ENCODE results near the gene ZCRB1. TPM values are rescaled to one million over a fixed set of nuclear protein-coding genes. Genes with fewer than 3 reads are reported as not detected.

Gene ZCRB1
- total RNA-seq, 1 experiment from 2014 or later: 33.9 TPM

DNA sequence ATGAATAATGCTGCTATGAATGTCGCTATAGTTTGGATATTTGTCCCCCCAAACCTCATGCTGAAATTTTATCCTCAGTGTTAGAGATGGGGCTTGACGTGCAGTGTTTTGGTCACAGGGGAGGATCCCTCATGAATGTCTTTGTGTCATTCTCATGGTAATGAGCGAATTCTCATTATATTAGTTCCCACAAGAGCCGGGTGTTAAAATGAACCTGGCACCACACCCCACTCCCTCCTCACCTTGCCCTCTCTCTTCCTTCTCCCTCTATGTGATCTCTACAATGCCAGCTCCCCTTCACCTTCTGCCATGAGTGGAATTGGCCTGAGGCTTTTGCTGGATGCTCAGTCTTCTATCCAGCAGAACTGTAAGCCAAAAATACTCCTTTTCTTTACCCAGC is 50.4 kb downstream of the ZCRB1 start:
- Histone ChIP-seq H3K9ac (ENCODE audit: low read length) (no peak overlapping the region), H4K20me1 (ENCODE audit: low read length) (no peaks in the 10 kb centered on the region), H3K9me3 (ENCODE audit: low read length) (no peaks in the 10 kb centered on the region), H3K4me3 (ENCODE audit: low read length) (no peak overlapping the region), H3K27me3 (ENCODE audit: low read length) (0 out of 2 replicates have a peak, but pooled peaks cover 2% of the 10 kb centered on the region), H3K4me1 (ENCODE audit: insufficient read depth, low read length) (no peaks in the 10 kb centered on the region), H3K36me3 (ENCODE audit: low read depth, low read length) (no peaks in the 10 kb centered on the region), H2AFZ (ENCODE audit: low read length) (no peak overlapping the region), H3K79me2 (ENCODE audit: low read length) (no peaks in the 10 kb centered on the region), H3K27ac (ENCODE audit: low read length) (no peak overlapping the region), H3K4me2 (ENCODE audit: low read length) (no peak overlapping the region), H3K9me2 (replicated peaks; ENCODE audit: low read length) (no peaks in the 10 kb centered on the region), H3F3A (ENCODE audit: low read length, unreplicated experiment) (no peaks in the 10 kb centered on the region)
- ATAC-seq (no peak), DNase-seq (no peak)
- BruUV-seq (replicated peaks): no TSS peak
- intact Hi-C loops (cut with micrococcal nuclease): no loop called here
- ChIA-PET CTCF (no interaction called here), POLR2A (ENCODE audit: unreplicated experiment) (no interaction called here)
- TF ChIP-seq EZH2phosphoT487 (IDR thresholded peaks at IDR 0.05; ENCODE audit: borderline replicate concordance, low read length): no peak
- no peak for TF ChIP-seq EZH2 (IDR thresholded peaks at IDR 0.05; ENCODE audit: low read length, unreplicated experiment)
- TF ChIP-seq, protein P1, sequence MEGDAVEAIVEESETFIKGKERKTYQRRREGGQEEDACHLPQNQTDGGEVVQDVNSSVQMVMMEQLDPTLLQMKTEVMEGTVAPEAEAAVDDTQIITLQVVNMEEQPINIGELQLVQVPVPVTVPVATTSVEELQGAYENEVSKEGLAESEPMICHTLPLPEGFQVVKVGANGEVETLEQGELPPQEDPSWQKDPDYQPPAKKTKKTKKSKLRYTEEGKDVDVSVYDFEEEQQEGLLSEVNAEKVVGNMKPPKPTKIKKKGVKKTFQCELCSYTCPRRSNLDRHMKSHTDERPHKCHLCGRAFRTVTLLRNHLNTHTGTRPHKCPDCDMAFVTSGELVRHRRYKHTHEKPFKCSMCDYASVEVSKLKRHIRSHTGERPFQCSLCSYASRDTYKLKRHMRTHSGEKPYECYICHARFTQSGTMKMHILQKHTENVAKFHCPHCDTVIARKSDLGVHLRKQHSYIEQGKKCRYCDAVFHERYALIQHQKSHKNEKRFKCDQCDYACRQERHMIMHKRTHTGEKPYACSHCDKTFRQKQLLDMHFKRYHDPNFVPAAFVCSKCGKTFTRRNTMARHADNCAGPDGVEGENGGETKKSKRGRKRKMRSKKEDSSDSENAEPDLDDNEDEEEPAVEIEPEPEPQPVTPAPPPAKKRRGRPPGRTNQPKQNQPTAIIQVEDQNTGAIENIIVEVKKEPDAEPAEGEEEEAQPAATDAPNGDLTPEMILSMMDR (conservative IDR thresholded peaks at IDR 0.05; ENCODE audit: low read depth, low read length): no peak

DNA sequence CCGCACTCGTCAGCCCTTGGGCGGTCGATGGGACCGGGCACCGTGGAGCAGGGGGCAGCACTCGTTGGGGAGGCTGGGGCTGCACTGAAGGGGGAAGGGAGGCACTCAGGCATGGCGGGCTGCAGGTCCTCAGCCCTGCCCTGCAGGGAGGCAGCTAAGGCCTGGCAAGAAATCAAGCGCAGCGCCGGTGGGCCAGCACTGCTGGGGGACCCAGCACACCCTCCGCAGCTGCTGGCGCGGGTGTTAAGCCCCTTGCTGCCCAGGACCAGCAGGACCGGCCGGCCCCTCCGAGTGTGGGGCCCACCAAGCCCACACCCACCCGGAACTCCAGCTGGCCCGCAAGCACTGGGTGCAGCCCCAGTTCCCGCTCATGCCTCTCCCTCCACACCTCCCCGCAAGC is 52.2 kb downstream of the ZCRB1 start:
- 0 out of 2 replicates have a peak, but pooled peaks cover 2% of the 10 kb centered on the region for H3K27me3 ChIP-seq (ENCODE audit: low read length)
- H3K9me2 ChIP-seq (replicated peaks; ENCODE audit: low read length): no peaks in the 10 kb centered on the region
- ATAC-seq (no peak), DNase-seq (no peak)
- H3K4me2 ChIP-seq (ENCODE audit: low read length): no peak overlapping the region
- TF ChIP-seq EZH2phosphoT487 (IDR thresholded peaks at IDR 0.05; ENCODE audit: borderline replicate concordance, low read length) (no peak), EZH2 (IDR thresholded peaks at IDR 0.05; ENCODE audit: low read length, unreplicated experiment) (no peak)
- TF ChIP-seq, protein P1 (conservative IDR thresholded peaks at IDR 0.05; ENCODE audit: low read depth, low read length): no peak
- H3K9me3 ChIP-seq (ENCODE audit: low read length): no peaks in the 10 kb centered on the region
- no peak overlapping the region for H3K4me3 ChIP-seq (ENCODE audit: low read length)
- H2AFZ ChIP-seq (ENCODE audit: low read length): no peak overlapping the region
- H3K27ac ChIP-seq (ENCODE audit: low read length): no peak overlapping the region
- no peaks in the 10 kb centered on the region for H4K20me1 ChIP-seq (ENCODE audit: low read length)
- BruUV-seq (replicated peaks): no TSS peak
- H3F3A ChIP-seq (ENCODE audit: low read length, unreplicated experiment): no peaks in the 10 kb centered on the region
- H3K36me3 ChIP-seq (ENCODE audit: low read depth, low read length): no peaks in the 10 kb centered on the region
- POLR2A ChIA-PET (ENCODE audit: unreplicated experiment): no interaction called here
- CTCF ChIA-PET: no interaction called here
- no peak overlapping the region for H3K9ac ChIP-seq (ENCODE audit: low read length)
- intact Hi-C loops (cut with micrococcal nuclease): no loop called here
- H3K4me1 ChIP-seq (ENCODE audit: insufficient read depth, low read length): no peaks in the 10 kb centered on the region
- H3K79me2 ChIP-seq (ENCODE audit: low read length): no peaks in the 10 kb centered on the region

DNA sequence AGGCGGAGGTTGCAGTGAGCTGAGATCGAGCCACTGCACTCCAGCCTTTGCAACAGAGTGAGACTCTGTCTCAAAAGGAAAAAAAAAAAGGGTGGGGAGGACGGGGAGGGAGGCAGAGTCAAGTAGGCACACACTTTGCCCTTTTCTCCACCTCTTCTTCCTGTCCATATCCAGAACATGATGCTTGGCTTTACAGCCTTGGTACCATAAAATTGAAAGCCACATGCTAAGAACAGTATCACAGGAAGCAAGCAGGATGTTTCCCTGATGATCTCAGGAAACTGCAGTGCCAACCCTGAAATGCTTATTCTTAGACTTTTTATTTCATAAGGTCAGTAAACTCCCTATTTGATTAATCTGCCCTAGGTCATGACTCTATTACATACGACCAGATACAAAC is 55.3 kb downstream of the ZCRB1 start:
- CTCF ChIA-PET: no interaction called here
- no TSS peak for BruUV-seq (replicated peaks)
- H3K79me2 ChIP-seq (ENCODE audit: low read length): no peaks in the 10 kb centered on the region
- H3K9me2 ChIP-seq (replicated peaks; ENCODE audit: low read length): no peaks in the 10 kb centered on the region
- H3K4me2 ChIP-seq (ENCODE audit: low read length): no peak overlapping the region
- no peak overlapping the region for H3K9ac ChIP-seq (ENCODE audit: low read length)
- H3F3A ChIP-seq (ENCODE audit: low read length, unreplicated experiment): no peaks in the 10 kb centered on the region
- TF ChIP-seq EZH2 (IDR thresholded peaks at IDR 0.05; ENCODE audit: low read length, unreplicated experiment): no peak
- no peak for TF ChIP-seq EZH2phosphoT487 (IDR thresholded peaks at IDR 0.05; ENCODE audit: borderline replicate concordance, low read length)
- TF ChIP-seq, protein P1 (conservative IDR thresholded peaks at IDR 0.05; ENCODE audit: low read depth, low read length): no peak
- no peak for DNase-seq
- intact Hi-C loops (cut with micrococcal nuclease): no loop called here
- H3K4me1 ChIP-seq (ENCODE audit: insufficient read depth, low read length): no peaks in the 10 kb centered on the region
- no peak overlapping the region for H2AFZ ChIP-seq (ENCODE audit: low read length)
- no peak overlapping the region for H3K27ac ChIP-seq (ENCODE audit: low read length)
- H3K27me3 ChIP-seq (ENCODE audit: low read length): no peaks in the 10 kb centered on the region
- POLR2A ChIA-PET (ENCODE audit: unreplicated experiment): no interaction called here
- H3K9me3 ChIP-seq (ENCODE audit: low read length): no peaks in the 10 kb centered on the region
- no peak for ATAC-seq
- H3K36me3 ChIP-seq (ENCODE audit: low read depth, low read length): no peaks in the 10 kb centered on the region
- no peak overlapping the region for H3K4me3 ChIP-seq (ENCODE audit: low read length)
- H4K20me1 ChIP-seq (ENCODE audit: low read length): no peaks in the 10 kb centered on the region
